ENCODE results near the gene P2RY2. TPM values are rescaled to one million over a fixed set of nuclear protein-coding genes. Genes with fewer than 3 reads are reported as not detected.

The P2RY2 gene
- total and polyA plus RNA-seq, 2 of the 8 experiments (the other 6 are each of a cell fraction or from before 2014, with no cell fraction given), result 1.0 to 1.5 TPM

DNA sequence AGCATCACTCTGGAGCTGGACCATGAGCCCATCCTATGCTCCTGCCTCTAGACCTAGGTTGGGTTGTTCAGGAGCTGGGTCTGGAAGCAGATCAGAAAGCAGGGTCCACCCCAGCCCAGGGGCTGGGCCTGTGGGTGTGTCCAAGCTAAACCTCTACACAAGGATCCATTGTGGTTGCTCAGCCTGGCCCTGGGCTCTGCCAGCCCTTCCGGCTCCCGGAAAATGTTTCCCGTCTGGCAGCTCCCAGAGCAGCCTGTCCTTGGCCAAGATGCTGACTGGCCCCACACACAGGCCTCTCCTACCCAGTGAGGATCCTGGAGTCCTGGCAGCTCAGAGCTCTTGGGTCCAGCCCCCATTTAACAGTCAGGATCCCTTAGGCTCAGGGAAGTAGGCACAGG, 40.7 kb upstream of the P2RY2 start (continued):
- TF ChIP-seq, protein P1, sequence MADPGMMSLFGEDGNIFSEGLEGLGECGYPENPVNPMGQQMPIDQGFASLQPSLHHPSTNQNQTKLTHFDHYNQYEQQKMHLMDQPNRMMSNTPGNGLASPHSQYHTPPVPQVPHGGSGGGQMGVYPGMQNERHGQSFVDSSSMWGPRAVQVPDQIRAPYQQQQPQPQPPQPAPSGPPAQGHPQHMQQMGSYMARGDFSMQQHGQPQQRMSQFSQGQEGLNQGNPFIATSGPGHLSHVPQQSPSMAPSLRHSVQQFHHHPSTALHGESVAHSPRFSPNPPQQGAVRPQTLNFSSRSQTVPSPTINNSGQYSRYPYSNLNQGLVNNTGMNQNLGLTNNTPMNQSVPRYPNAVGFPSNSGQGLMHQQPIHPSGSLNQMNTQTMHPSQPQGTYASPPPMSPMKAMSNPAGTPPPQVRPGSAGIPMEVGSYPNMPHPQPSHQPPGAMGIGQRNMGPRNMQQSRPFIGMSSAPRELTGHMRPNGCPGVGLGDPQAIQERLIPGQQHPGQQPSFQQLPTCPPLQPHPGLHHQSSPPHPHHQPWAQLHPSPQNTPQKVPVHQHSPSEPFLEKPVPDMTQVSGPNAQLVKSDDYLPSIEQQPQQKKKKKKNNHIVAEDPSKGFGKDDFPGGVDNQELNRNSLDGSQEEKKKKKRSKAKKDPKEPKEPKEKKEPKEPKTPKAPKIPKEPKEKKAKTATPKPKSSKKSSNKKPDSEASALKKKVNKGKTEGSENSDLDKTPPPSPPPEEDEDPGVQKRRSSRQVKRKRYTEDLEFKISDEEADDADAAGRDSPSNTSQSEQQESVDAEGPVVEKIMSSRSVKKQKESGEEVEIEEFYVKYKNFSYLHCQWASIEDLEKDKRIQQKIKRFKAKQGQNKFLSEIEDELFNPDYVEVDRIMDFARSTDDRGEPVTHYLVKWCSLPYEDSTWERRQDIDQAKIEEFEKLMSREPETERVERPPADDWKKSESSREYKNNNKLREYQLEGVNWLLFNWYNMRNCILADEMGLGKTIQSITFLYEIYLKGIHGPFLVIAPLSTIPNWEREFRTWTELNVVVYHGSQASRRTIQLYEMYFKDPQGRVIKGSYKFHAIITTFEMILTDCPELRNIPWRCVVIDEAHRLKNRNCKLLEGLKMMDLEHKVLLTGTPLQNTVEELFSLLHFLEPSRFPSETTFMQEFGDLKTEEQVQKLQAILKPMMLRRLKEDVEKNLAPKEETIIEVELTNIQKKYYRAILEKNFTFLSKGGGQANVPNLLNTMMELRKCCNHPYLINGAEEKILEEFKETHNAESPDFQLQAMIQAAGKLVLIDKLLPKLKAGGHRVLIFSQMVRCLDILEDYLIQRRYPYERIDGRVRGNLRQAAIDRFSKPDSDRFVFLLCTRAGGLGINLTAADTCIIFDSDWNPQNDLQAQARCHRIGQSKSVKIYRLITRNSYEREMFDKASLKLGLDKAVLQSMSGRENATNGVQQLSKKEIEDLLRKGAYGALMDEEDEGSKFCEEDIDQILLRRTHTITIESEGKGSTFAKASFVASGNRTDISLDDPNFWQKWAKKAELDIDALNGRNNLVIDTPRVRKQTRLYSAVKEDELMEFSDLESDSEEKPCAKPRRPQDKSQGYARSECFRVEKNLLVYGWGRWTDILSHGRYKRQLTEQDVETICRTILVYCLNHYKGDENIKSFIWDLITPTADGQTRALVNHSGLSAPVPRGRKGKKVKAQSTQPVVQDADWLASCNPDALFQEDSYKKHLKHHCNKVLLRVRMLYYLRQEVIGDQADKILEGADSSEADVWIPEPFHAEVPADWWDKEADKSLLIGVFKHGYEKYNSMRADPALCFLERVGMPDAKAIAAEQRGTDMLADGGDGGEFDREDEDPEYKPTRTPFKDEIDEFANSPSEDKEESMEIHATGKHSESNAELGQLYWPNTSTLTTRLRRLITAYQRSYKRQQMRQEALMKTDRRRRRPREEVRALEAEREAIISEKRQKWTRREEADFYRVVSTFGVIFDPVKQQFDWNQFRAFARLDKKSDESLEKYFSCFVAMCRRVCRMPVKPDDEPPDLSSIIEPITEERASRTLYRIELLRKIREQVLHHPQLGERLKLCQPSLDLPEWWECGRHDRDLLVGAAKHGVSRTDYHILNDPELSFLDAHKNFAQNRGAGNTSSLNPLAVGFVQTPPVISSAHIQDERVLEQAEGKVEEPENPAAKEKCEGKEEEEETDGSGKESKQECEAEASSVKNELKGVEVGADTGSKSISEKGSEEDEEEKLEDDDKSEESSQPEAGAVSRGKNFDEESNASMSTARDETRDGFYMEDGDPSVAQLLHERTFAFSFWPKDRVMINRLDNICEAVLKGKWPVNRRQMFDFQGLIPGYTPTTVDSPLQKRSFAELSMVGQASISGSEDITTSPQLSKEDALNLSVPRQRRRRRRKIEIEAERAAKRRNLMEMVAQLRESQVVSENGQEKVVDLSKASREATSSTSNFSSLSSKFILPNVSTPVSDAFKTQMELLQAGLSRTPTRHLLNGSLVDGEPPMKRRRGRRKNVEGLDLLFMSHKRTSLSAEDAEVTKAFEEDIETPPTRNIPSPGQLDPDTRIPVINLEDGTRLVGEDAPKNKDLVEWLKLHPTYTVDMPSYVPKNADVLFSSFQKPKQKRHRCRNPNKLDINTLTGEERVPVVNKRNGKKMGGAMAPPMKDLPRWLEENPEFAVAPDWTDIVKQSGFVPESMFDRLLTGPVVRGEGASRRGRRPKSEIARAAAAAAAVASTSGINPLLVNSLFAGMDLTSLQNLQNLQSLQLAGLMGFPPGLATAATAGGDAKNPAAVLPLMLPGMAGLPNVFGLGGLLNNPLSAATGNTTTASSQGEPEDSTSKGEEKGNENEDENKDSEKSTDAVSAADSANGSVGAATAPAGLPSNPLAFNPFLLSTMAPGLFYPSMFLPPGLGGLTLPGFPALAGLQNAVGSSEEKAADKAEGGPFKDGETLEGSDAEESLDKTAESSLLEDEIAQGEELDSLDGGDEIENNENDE (IDR thresholded peaks at IDR 0.05; ENCODE audit: insufficient replicate concordance, low read length), result no peak
- no peak for TF ChIP-seq SP2 (IDR thresholded peaks at IDR 0.05; ENCODE audit: low read length)
- TF ChIP-seq HDAC2 (IDR thresholded peaks at IDR 0.05; ENCODE audit: borderline replicate concordance in 1 of 2, low read depth in 2 of 2, low read length in 2 of 2), result no peak
- TF ChIP-seq RFX5 (IDR thresholded peaks at IDR 0.05; ENCODE audit: borderline replicate concordance, low read depth, low read length), result no peak
